SH-SY5Y (cell line): ENCODE data around the gene MAP3K2.

ENCODE experiments used
- GATA2 ChIP-seq: IDR thresholded peaks from 2 replicates; pipeline ENCODE4 v1.6.1; 2011; ENCODE audit warnings: mild to moderate bottlenecking, low read depth, low read length
- GATA3 ChIP-seq: IDR thresholded peaks from 2 replicates; pipeline ENCODE4 v1.6.1; 2011; ENCODE audit warnings: low read depth, mild to moderate bottlenecking, low read length, moderate library complexity

Gene MAP3K2

GRCh38 chr2:127342101-127342500 is 45.7 kb downstream of the MAP3K2 start:
- TF ChIP-seq GATA2 (no peak), GATA3 (no peak)

GRCh38 chr2:127332335-127332734 is 55.4 kb downstream of the MAP3K2 start:
- TF ChIP-seq GATA2 (no peak), GATA3 (no peak)

- TF ChIP-seq GATA3 (no peak), GATA2 (no peak)
Measured at GRCh38 chr2:127330753-127331152, 57.0 kb downstream of the MAP3K2 start.

- TF ChIP-seq GATA2 (no peak), GATA3 (no peak)
Measured at GRCh38 chr2:127326289-127326945, 61.4 kb downstream of the MAP3K2 start.

- TF ChIP-seq GATA3 (no peak), GATA2 (no peak)
Measured at GRCh38 chr2:127324635-127325034, 63.1 kb downstream of the MAP3K2 start.

GRCh38 chr2:127321303-127321702 is 66.5 kb downstream of the MAP3K2 start:
- TF ChIP-seq GATA2, result no peak

GRCh38 chr2:127320586-127321275 is 67.0 kb downstream of the MAP3K2 start:
- TF ChIP-seq GATA3 (no peak), GATA2 (no peak)

GRCh38 chr2:127320067-127320466 is 67.7 kb downstream of the MAP3K2 start:
- TF ChIP-seq GATA3 (no peak), GATA2 (no peak)

GRCh38 chr2:127314193-127314988 is 73.4 kb downstream of the MAP3K2 start:
- no peak for TF ChIP-seq GATA3
- no peak for TF ChIP-seq GATA2

- TF ChIP-seq GATA2 (no peak), GATA3 (no peak)
Measured at GRCh38 chr2:127313406-127313805, 74.4 kb downstream of the MAP3K2 start.

GRCh38 chr2:127310980-127311379 is 76.8 kb downstream of the MAP3K2 start:
- TF ChIP-seq GATA3, result no peak
- TF ChIP-seq GATA2, result no peak

GRCh38 chr2:127309468-127309867 is 78.3 kb downstream of the MAP3K2 start:
- no peak for TF ChIP-seq GATA2
- no peak for TF ChIP-seq GATA3

GRCh38 chr2:127308586-127309138 is 79.1 kb downstream of the MAP3K2 start:
- TF ChIP-seq GATA3 (no peak), GATA2 (no peak)

GRCh38 chr2:127305990-127306585 is 81.7 kb downstream of the MAP3K2 start:
- TF ChIP-seq GATA3 (no peak), GATA2 (no peak)

GRCh38 chr2:127302168-127302567 is 85.6 kb downstream of the MAP3K2 start:
- TF ChIP-seq GATA2, result no peak
- TF ChIP-seq GATA3, result no peak
